Heart left ventricle (tissue), 16 donors: ENCODE measurements around the gene IFI27. TPM values are rescaled to one million over a fixed set of nuclear protein-coding genes. Genes with fewer than 3 reads are reported as not detected.

Source experiments
- ATAC-seq, 4 donors: fragments of 200-7000 bp; cut with Tn5 transposase; one replicate each; pipeline ENCODE4 v1.9.1; 2020 to 2022; ENCODE audit warnings: moderate library complexity in 4 of 4, mild to moderate bottlenecking in 3 of 4, moderate number of reproducible peaks in 1 of 4
- DNase-seq, 5 donors: peaks; one replicate each; pipeline ENCODE4 v3.0.0-alpha.2; 2020
- H3K27ac ChIP-seq, 12 donors: fragments of 200-600 bp; sonication (generic) in 4 of 12; one replicate each; pipeline versions ENCODE4 v1.5.0 to v1.8.0; 2016 to 2022; ENCODE audit warnings: mild to moderate bottlenecking in 2 of 12
- H3K27me3 ChIP-seq, 9 donors: fragments of 200-600 bp; sonication (generic) in 2 of 9; one replicate each; pipeline versions ENCODE4 v1.5.1 to v1.8.0; 2016 to 2022; ENCODE audit warnings: mild to moderate bottlenecking in 3 of 9
- H3K36me3 ChIP-seq, 9 donors: fragments of 200-600 bp; sonication (generic) in 2 of 9; one replicate each; pipeline versions ENCODE4 v1.5.0 to v1.8.0; 2018 to 2022; ENCODE audit warnings: mild to moderate bottlenecking in 2 of 9
- H3K4me1 ChIP-seq, 12 donors: fragments of 200-600 bp; sonication (generic) in 4 of 12; one replicate each; pipeline versions ENCODE4 v1.5.0 to v1.8.0; 2016 to 2022; ENCODE audit warnings: mild to moderate bottlenecking in 3 of 12
- H3K4me3 ChIP-seq, 12 donors: fragments of 200-600 bp; sonication (generic) in 4 of 12; one replicate each; pipeline versions ENCODE4 v1.5.0 to v1.8.0; 2017 to 2022; ENCODE audit warnings: mild to moderate bottlenecking in 9 of 12, moderate library complexity in 4 of 12
- H3K9me3 ChIP-seq, 12 donors: fragments of 200-600 bp; sonication (generic) in 4 of 12; one replicate each; pipeline versions ENCODE4 v1.5.0 to v1.8.0; 2016 to 2022; ENCODE audit warnings: mild to moderate bottlenecking in 1 of 12
- CTCF ChIP-seq, 12 donors: fragments of 200-600 bp; sonication (generic) in 4 of 12; IDR thresholded peaks; one replicate each; pipeline versions ENCODE4 v1.5.0 to v1.8.0; 2018 to 2022; ENCODE audit warnings: antibody characterized with exemption in 12 of 12, mild to moderate bottlenecking in 5 of 12
- POLR2A ChIP-seq, 2 donors: fragments of 450-650 bp; IDR thresholded peaks; one replicate each; pipeline ENCODE4 v1.6.1; 2017; ENCODE audit warnings: antibody characterized with exemption in 2 of 2, mild to moderate bottlenecking in 2 of 2, moderate library complexity in 2 of 2
- WGBS, 4 donors: extraction: QIAGEN DNeasy Blood & Tissue Kit in 2 of 4; methylation state at CpG; one replicate each; pipeline versions ENCODE4 v1.1.5 to v1.1.7; 2013 to 2018; 5-methylcytosine and 5-hydroxymethylcytosine counted together
- intact Hi-C, 10 donors: fragments of 100-400 bp; cut with DNase I; formaldehyde crosslinking; loops; one replicate each; pipeline versions ENCODE4 v1.11.1 to v1.14.2; 2022
- polyA plus RNA-seq, 2 donors: library from polyadenylated mRNA; stranded (reverse); fragments of 200-250 nt; gene quantifications; one replicate each; pipeline ENCODE4 v1.2.3, GENCODE V29; 2013
- total RNA-seq, 9 donors: library from RNA; depleted of rRNA in 2 of 9; stranded (reverse); fragments of >200 nt in 2 of 9; fragmentation: NEBNext Ultra II Directional in 3 of 9; extraction: Animal tissue kit (Norgen Biotek cat#: 25700) in 3 of 9; gene quantifications; one replicate each; pipeline versions ENCODE4 v1.1.0 to v1.2.4, GENCODE V29; 2016 to 2023
- donor health status: ischemic (EF 13 %, LVEDD 7.1; RV severe dilation, severe dysfunction).
- donor health status: healthy with polysubstance abuse.
- donor health status: DM: no; HTN: yes; CAD: no.
- donor health status: DM: no; HTN: no; CAD: no.
- donor health status: ischemic (EF 25% LVEDD 6.9; RV normal size, moderate dysfunction).
- donor health status: ischemic (EF 25% LVEDD 5.7; RV mildly dilated, moderate dysfunction).
- donor health status: healthy.
- donor health status: DM: yes; HTN: yes; CAD: no.
- donor health status: ischemic (EF 35%, LVEDD 5.7; RV mildly dilated, moderate dysfunction).
- donor health status: nonischemic (EF 11% LVEDD 7.7; RV severe dilation, severe dysfunction).
- donor health status: DM: yes; HTN: yes; CAD: no.
- donor health status: PGD.
- donor health status: ischemic (EF 29% LVEDD 5.4; RV normal size, mild dysfunction).
- donor health status: nonischemic (EF 23%, LVEDD 6.1; RV moderate dilation, normal function).

Gene IFI27
- total and polyA plus RNA-seq, 11 donors = 135 to 469 (median 262) TPM

- DNase-seq (no peak), ATAC-seq (no peak)
- Histone ChIP-seq H3K4me3 (no peak overlapping the region), H3K9me3 (no peaks in the 10 kb centered on the region), H3K36me3 (no peaks in the 10 kb centered on the region), H3K4me1 (no peaks in the 10 kb centered on the region), H3K27me3 (no peaks in the 10 kb centered on the region), H3K27ac (no peak overlapping the region)
- TF ChIP-seq CTCF (IDR thresholded peaks at IDR 0.05) (no peak), POLR2A (IDR thresholded peaks at IDR 0.05) (no peak)
- WGBS, 4 donors = 73 to 91% (median 75%) methylated on average over 4 of the region's 4 CpGs
- intact Hi-C loops = no loop called here
These were observed 22.6 kb upstream of the IFI27 start for GRCh38 chr14:94087891-94088290.

- no peak for ATAC-seq
- intact Hi-C loops = no loop called here
These were observed 22.0 kb upstream of the IFI27 start for GRCh38 chr14:94088516-94088915.

GRCh38 chr14:94089479-94089878 lies 21.1 kb upstream of the IFI27 start:
- ATAC-seq = no peak
- Histone ChIP-seq H3K36me3 (no peaks in the 10 kb centered on the region), H3K4me3 (no peak overlapping the region), H3K9me3 (no peaks in the 10 kb centered on the region), H3K4me1 (no peaks in the 10 kb centered on the region), H3K27me3 (no peaks in the 10 kb centered on the region), H3K27ac (no peak overlapping the region)
- no peak for DNase-seq
- intact Hi-C loops = no loop called here
- WGBS, 4 donors = 87 to 92% (median 89%) methylated on average over 4 of the region's 4 CpGs
- no peak for TF ChIP-seq CTCF (IDR thresholded peaks at IDR 0.05)
- TF ChIP-seq POLR2A (IDR thresholded peaks at IDR 0.05) = no peak

More at GRCh38 chr14:94088516-94088915, 22.0 kb upstream of the IFI27 start:
- TF ChIP-seq POLR2A (IDR thresholded peaks at IDR 0.05) (no peak), CTCF (IDR thresholded peaks at IDR 0.05) (no peak)
- H3K4me3 ChIP-seq = no peak overlapping the region
- 85 to 91% (median 90%) methylated on average over 5 of the region's 5 CpGs for WGBS, 4 donors
- H3K27me3 ChIP-seq = no peaks in the 10 kb centered on the region
- no peaks in the 10 kb centered on the region for H3K4me1 ChIP-seq
- H3K36me3 ChIP-seq = no peaks in the 10 kb centered on the region
- H3K9me3 ChIP-seq = no peaks in the 10 kb centered on the region
- no peak overlapping the region for H3K27ac ChIP-seq
- no peak for DNase-seq

- ATAC-seq = no peak
- intact Hi-C loops = no loop called here
- no peaks in the 10 kb centered on the region for H3K4me1 ChIP-seq
- TF ChIP-seq POLR2A (IDR thresholded peaks at IDR 0.05) (no peak), CTCF (IDR thresholded peaks at IDR 0.05) (no peak)
- 97 to 100% (median 99%) methylated on average over 2 of the region's 2 CpGs for WGBS, 4 donors
- no peak overlapping the region for H3K27ac ChIP-seq
- H3K27me3 ChIP-seq = no peaks in the 10 kb centered on the region
- H3K4me3 ChIP-seq = no peak overlapping the region
- H3K36me3 ChIP-seq = peaks cover 0 to 7% (median 0%) of the 10 kb centered on the region in 9 donors
- no peaks in the 10 kb centered on the region for H3K9me3 ChIP-seq
- DNase-seq = no peak
These were observed 17.1 kb upstream of the IFI27 start for GRCh38 chr14:94093418-94093817.
